DMS 273 (cell line): ENCODE measurements around the gene SLC7A9.
"Not testable (repeated sequence)": the region's sequence is repeated elsewhere in the genome, so short reads cannot be mapped to it uniquely, and the experiment has no call there.

Experiments
- DNase-seq: peaks from one replicate; lab custom pipeline; 2025; ENCODE audit not compliant: unreplicated experiment; lab: John Stamatoyannopoulos, UW

SLC7A9 gene

GRCh38 chr19:32864318-32865007 is 5.1 kb downstream of the SLC7A9 start:
- peak; percentile 39 for DNase-seq

GRCh38 chr19:32863841-32864240 is 5.7 kb downstream of the SLC7A9 start:
- no peak for DNase-seq

- no peak for DNase-seq
Measured at GRCh38 chr19:32863301-32863700, 6.3 kb downstream of the SLC7A9 start.

DNA sequence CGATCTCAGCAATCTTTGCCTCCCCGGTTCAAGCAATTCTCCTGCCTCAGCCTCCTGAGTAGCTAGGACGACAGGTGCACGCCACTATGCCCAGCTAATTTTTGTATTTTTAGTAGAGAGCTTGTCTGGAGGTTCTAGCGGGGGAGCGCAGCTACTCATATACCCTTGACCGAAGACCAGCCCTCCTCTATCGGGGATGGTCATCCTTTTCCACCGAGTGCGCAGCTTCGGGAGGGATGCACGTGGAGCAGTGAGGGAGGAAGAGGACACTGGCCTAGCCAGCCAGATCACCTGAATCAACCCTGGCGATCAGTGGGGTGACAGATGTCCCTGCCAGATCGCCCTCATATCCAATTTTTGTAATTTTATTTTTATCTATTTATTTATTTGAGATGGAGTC is 6.8 kb downstream of the SLC7A9 start:
- DNase-seq = no peak

GRCh38 chr19:32862173-32862572 is 7.4 kb downstream of the SLC7A9 start:
- no peak for DNase-seq

DNA sequence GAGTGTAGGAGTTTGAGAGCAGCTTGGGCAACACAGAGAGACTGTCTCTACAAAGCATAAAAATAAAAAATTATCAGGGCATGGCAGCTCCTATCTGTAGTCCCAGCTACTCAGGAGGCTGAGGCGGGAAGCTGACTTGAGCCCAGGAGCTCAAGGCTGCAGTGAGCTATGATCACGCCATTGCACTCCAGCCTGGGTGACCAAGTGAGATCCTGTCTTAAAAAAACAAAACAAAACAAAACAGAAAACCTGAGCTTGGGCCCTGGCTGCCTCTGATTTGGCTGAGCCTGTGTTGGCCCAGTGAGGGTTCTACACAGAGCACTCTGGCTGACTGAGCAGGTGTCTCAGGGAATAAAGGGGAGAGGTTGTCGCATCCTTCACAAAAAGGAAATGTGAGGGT is 8.0 kb downstream of the SLC7A9 start:
- DNase-seq = no peak

GRCh38 chr19:32859591-32859990 is 10.0 kb downstream of the SLC7A9 start:
- no peak for DNase-seq

- DNase-seq = no peak
Measured at GRCh38 chr19:32858559-32858958, 11.0 kb downstream of the SLC7A9 start.

DNA sequence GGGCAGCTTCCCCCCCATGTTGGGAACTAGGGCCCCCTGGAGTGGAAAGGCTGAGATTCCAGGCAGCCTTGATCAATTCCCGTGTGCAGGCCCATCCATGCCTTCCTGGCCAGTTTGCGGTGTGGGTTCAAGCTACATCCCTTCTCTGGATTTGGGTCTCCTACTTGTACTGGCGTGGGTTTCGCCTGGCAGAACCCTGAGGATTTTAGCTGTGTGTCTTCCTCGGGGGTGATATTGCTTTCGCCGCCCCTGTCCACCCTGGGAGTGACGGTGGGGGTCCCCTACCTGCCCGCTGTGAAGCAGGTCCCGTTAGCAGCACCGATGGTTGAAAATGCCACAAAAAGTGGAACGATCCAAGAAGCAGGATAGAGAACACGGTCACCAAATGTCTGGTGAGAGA is 11.4 kb downstream of the SLC7A9 start:
- no peak for DNase-seq

- DNase-seq = peak; percentile 33
Measured at GRCh38 chr19:32857584-32857983, 12.0 kb downstream of the SLC7A9 start.

DNA sequence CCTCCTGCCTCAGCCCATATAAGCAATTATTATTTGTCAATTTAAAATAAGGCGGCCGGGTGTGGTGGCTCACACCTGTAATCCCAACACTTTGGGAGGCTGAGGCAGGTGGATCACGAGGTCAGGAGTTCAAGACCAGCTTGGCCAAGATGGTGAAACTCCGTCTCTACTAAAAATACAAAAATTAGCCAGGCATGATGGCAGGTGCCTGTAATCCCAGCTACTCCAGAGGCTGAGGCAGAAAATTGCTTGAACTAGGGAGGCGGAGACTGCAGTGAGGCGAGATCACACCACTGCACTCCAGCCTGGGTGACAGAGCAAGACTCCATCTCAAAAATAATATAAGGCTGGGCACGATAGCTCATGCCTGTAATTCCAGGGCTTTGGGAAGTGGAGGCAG is 12.7 kb downstream of the SLC7A9 start:
- DNase-seq = not testable (repeated sequence)

DNA sequence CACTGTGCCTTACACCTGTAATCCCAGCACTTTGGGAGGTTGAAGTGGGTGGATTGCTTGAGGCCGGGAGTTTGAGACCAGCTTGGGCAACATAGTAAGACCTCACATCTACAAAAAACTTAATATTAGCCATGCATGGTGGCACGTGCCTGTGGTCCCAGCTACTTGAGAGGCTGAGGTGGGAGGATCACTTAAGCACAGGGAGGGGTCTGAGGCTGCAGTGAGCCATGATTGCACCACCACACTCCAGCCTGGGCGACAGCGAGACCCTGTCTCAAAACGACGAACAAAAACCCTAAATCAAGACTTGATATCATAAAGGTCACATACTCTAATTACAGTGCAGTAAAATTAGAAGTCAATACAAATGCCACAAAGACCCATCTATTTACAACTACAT is 17.4 kb downstream of the SLC7A9 start:
- no peak for DNase-seq

- DNase-seq = not testable (repeated sequence)
Measured at GRCh38 chr19:32848035-32848434, 21.5 kb downstream of the SLC7A9 start.

- no peak for DNase-seq
Measured at GRCh38 chr19:32843716-32844245, 25.8 kb downstream of the SLC7A9 start.

- no peak for DNase-seq
Measured at GRCh38 chr19:32842061-32842460, 27.5 kb downstream of the SLC7A9 start.

DNA sequence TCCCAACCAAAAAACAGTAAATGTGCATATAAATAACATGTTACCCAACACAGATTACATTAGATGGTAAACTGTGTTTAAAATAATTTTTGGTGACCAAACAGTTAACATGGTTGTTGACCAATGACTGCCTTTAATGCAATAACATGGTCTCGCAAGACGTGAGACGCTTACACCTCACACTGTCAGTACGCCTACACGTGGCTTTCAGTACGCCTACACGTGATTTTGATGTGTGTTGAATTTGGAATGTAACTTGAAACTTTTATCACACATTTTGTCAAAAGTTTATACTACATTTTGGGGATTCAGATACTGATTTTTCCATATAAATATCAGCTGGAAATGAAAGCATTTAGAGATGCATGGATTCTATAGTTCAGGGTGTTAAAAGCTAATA is 32.0 kb downstream of the SLC7A9 start:
- no peak for DNase-seq

GRCh38 chr19:32833388-32833787 is 36.2 kb downstream of the SLC7A9 start:
- DNase-seq = not testable (repeated sequence)

- not testable (repeated sequence) for DNase-seq
Measured at GRCh38 chr19:32832825-32833224, 36.7 kb downstream of the SLC7A9 start.

GRCh38 chr19:32832094-32832493 is 37.5 kb downstream of the SLC7A9 start:
- not testable (repeated sequence) for DNase-seq

GRCh38 chr19:32831611-32832010 is 38.0 kb downstream of the SLC7A9 start:
- no peak for DNase-seq

- DNase-seq = no peak
Measured at GRCh38 chr19:32830231-32831014, 39.1 kb downstream of the SLC7A9 start.

DNA sequence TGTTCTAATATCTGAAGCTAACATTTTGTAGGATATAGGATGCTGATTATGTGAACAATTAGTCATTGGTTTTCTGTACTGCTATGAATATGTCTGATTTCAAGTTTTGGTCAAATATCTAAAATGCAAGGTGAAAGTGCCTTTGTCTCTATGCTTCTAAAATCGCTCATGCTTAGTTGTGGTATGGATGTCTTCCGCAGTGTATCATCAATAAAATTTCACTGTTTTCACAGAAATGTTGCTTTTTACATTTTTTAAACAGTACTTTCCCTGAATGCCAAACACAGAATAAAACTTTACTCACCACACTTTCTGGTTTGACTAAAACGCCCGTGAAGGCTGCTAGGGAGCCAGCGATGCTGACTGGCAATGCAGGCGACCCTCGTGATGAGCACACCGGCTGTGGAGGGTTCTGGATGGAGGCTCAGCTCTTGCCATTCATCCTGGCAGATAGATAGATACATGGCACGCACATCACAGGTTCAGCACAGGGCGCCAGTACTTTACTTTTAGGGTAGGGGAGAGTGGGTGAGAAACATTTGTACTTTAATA is 40.1 kb downstream of the SLC7A9 start:
- DNase-seq = no peak
